Left kidney (tissue), 2 donors: Measurements from ENCODE around the gene DGKQ. TPM values are rescaled to one million over a fixed set of nuclear protein-coding genes. Genes with fewer than 3 reads are reported as not detected.
"Not testable (repeated sequence)": the region's sequence is repeated elsewhere in the genome, so short reads cannot be mapped to it uniquely, and the experiment has no call there.

ENCODE experiments used
- DNase-seq: peaks from one replicate; pipeline ENCODE4 v3.0.0-alpha.2; 2013
- polyA plus RNA-seq: library from polyadenylated mRNA; unstranded; fragments of 120-200 nt; gene quantifications from one replicate; pipeline ENCODE4 v1.2.1, GENCODE V29; 2013; ENCODE audit not compliant: insufficient read length

Gene DGKQ
- polyA plus RNA-seq, 1 donor: 5.8 TPM

DNA sequence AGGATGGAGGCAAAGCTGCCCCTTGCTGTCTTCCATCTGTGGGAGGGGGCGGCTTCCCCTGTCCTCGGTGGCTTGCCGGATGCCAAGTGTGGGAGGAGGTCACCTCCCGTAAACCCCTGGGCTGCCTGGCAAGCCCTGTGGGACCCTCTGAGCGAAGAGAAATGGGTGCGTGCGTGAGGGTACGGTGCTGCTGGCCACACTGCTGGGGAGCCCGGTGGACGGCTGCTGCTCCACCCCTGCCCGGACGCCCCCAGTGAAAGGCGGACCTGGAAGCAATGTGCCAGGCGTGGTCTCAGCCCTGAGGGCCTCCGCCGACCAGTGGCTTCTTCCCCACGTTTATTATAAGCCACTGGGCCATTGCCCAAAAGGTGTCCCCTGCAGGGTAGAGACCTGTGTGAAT lies 8.9 kb upstream of the DGKQ start:
- no peak for DNase-seq

DNA sequence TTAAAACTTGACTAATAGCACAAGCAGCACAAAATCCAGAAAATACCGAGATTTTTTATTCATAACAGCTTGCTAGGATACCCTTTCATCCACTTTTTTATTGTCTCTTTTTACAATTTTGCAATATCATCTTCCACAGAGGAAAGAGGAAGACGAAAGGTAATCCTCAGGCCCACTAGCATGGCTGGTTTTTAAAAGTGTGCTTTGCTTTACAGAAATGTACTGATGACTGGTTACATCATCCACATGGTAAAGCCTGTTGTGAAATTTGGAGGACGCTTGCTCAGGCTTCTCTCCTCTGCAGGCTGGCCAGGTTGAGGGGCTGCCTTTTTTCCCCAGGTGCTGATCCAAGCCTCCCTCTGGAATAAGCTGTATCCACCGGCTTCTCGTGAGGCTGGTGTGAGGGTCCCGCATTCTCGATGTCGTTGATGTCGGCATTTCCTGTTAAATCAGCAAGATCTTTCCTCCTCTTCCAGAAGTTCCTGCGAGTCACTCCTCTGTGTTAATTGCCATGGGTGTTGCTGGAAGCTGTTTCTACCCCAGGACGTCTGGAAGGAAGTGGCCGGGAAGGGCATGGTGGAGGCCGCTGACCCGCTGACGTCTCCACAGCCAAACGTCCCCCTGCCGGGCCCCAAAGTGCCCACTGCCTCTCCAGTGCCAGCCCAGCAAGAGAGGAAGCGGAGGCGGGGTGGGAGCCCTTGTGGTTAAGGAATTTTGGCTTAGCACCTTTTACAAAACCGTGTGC lies 5.8 kb upstream of the DGKQ start:
- no peak for DNase-seq

DNA sequence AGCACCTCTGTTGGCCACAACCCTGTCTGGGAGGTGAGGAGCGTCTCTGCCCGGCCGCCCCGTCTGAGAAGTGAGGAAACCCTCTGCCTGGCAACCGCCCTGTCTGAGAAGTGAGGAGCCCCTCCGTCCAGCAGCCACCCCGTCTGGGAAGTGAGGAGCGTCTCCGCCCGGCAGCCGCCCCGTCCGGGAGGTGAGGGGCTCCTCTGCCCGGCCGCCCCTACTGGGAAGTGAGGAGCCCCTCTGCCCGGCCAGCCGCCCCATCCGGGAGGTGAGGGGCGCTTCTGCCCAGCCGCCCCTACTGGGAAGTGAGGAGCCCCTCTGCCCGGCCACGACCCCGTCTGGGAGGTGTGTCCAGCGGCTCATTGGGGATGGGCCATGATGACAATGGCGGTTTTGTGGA lies 2.6 kb upstream of the DGKQ start:
- DNase-seq: not testable (repeated sequence)

DNA sequence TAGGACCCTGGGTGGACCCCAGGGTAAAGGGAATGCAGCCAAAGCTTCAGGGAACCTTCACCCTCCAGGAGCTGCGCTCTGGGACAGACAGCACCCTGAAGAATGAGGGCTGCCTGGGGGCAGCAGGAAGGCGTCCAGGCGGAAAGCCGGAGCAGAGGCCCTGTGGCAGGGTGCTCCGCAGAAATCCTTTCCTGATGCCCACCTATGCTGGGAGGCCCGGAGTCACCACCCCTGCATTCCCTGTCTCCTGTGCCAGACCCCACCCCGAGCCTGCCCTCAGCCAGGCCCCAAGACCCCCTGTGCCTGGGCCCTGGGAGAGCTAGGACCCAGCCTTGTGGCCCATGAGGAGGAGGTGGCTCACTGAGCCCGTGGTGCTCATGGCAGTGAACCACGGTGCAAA lies 1.3 kb upstream of the DGKQ start:
- no peak for DNase-seq

- DNase-seq: no peak
These were observed 531 bp downstream of the DGKQ start for GRCh38 chr4:972651-973424.

DNA sequence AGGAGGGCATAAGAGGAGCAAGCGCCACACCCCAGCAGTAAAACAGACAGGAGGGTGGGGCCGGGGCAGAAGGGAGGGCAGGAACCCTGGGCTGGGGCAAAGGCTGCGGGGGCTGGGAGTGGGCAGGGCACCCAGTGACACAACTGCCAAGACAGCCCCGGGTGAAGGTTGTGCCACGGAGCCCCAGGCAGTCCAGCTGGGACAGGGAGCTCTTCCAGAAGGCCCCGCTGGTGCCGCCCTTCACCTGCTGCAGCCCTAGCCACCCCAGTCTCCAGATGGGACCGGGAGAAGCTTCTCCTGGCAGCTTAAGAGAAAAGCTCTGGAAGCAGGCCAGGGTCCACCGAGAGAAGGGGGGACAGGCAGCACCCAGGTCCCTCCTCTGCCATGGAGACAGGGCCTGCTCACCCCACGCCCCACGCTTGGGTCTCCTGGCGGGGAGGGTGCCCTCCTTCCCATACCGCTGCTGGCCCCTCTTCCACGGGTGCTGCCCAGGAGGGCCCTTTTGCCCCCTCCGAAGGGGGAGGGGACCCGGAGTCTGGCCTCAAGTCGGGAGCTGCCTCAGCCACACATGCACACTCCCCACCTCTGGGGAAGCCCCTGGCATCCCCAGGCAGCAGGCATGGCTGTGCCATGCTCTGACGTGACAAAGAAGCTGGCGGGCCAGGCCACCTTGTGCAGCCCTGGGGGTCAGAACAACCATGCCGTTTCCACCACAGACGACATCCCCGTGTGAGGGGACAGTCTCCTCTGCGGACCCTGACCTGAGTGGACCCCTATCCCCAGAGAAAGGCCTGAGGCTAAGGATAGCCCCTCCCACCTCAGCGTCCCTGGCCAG lies 1.5 kb downstream of the DGKQ start:
- DNase-seq: no peak

DNA sequence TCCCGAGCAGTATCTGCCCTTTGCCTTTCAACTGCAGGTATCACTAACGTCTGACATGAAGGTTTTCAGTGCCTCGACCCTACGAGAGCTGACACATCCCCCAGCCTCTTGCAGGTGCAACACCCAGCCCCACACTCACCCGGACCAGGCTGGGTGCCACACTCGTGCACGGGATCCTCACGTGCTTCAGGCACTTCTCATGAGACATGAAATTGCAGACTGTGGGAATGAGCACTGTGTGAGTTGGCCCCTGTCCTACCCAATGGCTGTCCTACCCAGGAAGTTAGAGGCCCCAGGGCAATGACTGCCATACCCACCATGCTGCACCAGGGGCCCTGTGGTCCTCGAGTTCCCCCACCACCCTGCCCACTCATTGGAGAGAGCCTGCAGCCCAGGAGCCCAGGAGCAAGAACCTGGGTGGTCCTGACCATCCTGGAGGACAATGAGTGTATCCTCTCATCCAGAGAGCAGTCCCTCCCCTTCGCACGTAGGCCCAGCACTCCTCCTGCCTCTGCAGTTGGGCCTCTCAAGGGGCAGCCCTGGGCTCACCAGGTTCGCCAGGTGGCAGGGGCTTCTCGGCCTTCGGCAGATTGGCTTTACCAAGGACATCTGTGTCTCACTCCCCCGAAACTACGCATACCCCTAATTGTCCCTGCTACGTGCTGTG lies 2.4 kb downstream of the DGKQ start:
- DNase-seq: no peak

GRCh38 chr4:970046-970745 lies 3.2 kb downstream of the DGKQ start:
- no peak for DNase-seq

- DNase-seq: no peak
These were observed 4.6 kb downstream of the DGKQ start for GRCh38 chr4:968621-969394.

GRCh38 chr4:968221-968620 lies 5.1 kb downstream of the DGKQ start:
- DNase-seq: no peak

DNA sequence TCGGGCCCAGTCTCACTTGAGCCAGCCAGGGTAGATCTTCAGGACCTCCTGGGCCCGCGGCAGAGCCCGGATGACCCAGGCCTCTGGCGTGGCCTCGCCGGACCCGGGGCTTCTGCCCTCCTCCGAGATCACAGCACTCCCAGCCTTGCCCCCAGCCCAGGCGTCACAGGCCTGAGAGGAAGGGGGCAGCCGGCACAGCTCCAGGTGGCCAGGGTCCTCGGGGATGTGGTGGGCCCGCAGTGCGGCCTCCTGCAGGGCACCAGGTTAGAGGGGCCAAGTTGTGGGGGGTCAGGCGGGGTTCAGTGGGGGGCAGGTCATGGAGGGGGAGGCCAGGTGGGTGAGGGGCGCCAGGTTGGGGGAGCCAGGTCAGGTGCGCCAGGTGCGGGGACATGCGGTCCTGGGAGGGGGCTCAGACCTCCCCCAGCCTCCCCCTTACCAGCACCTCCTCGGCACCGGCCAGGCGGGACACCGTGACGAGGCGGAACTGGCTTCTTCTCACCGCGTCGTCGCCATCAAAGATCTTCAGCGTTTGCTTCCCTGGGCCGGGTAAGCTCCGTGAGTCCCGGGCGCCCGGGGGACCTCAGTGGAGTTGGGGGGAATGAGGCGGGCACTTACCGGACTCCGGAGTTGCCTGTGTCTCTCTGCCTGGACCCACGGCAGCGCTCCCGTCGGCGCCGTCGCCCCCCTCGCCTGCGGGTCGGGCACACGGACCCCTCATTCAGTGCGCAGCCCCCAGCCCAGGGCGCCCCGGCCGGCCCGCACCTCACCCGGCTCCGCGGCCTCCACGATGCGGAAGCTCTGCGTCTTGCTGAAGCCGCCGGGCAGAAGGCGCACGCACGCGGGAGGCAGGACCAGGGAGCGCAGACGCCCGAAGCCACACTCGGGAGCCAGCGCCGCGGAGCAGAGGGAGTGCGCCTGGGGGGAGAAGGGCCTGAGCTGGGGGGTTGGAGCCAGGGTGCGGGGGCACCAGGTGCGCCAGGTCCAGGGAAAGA lies 6.0 kb downstream of the DGKQ start:
- no peak for DNase-seq

- no peak for DNase-seq
These were observed 6.9 kb downstream of the DGKQ start for GRCh38 chr4:966266-967112.

GRCh38 chr4:965766-966134 lies 7.6 kb downstream of the DGKQ start:
- DNase-seq: no peak

DNA sequence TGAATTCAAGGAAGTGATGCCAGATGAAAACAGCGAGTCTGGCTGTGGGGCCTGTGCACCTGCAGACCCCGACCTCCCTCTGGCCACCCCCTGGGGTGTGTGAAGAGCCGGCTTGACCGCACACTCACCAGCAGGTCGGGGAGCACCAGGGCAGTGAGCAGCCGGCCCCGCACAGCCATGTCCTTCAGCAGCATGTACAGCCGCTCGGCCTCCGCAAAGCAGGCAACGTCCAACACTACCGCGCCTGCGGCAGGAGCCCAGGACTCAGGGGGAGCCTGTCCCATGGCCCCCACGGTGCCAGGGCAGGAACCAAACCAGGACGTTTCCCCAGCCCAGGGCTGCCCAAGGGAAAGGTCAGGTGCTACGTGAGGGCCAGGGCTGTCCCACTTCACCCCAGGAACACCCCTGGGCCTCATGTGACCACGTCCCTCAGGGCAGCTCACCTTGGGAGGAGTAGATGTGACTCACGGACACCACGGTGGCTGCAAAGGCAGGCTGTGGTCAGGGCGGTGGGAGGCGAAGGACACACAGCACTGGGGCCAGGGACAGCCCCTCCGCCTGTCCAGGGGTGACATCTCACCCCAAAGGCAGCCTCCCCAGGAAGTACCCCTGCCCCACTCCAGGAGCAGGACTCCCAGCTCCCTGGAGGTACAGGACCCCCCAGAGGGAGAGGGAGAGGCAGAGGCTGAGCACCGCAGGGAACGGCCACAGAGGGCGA lies 8.2 kb downstream of the DGKQ start:
- no peak for DNase-seq

GRCh38 chr4:964346-965025 lies 8.9 kb downstream of the DGKQ start:
- DNase-seq: no peak

DNA sequence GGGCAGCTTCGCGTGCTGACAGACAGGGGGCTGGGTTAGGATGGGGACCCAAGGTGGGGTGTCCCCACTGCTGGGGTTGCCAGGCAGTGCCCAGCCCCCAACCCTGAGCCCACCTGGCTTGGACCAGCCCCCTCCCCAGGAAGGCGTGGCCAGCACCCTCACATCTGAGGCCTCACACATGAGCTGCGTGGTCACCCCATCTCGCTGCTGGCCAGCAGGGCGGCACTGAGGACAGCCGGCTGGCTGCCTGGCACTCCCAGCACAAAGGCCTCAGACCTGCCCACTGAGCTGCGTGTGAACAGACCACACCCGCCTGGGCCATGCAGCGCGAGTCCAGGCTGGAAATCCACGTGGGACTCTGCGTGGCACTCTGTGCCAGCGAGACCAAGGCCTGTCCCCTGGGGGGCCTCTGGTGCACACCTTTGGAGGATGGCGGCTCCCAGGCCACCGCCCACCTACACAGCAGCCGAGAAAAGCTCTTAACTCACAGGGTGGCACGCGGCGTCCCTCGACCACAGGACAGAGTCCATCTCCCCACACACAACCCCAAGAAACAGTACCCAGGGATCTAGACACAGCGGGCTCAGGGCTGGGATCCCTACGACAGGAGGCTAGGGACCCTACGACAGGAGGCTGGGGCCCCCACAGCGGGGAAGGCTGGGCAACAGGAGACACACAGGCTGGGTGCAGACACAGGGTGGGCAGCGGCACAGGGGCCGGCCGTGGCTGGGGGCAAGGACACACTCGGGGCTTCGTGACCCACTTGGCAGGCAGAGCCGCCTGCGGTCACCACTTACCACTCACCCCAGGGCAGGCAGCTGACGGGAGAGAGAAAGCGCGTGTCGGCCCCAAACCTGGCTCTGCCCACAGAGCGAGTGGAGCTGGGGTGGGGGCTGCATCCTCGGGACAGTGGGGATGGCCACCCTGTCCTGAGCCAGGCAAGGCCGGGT lies 9.8 kb downstream of the DGKQ start:
- DNase-seq: no peak
